GM12878 (cell line): ENCODE results near the gene EPAS1.

ENCODE experiments used
- NFIC ChIP-seq: IDR thresholded peaks from 2 replicates; pipeline ENCODE4 v1.6.1; 2012; ENCODE audit warnings: low read depth, mild to moderate bottlenecking, inconsistent platforms, low read length, moderate library complexity
- RCOR1 ChIP-seq: conservative IDR thresholded peaks from 2 replicates; pipeline ENCODE4 v1.6.1; 2012; ENCODE audit warnings: low read depth, low read length, improper control_type of control experiment
- SP1 ChIP-seq: IDR thresholded peaks from one replicate; pipeline ENCODE4 v1.6.1; 2011; ENCODE audit warnings: low read depth, low read length

GRCh38 chr2:46283693-46284092 is 13.5 kb upstream of the EPAS1 start:
- TF ChIP-seq SP1 (no peak), RCOR1 (no peak), NFIC (no peak)
